ENCODE measurements around the gene IER5L. TPM values are rescaled to one million over a fixed set of nuclear protein-coding genes. Genes with fewer than 3 reads are reported as not detected.
"Not testable (repeated sequence)": the region's sequence is repeated elsewhere in the genome, so short reads cannot be mapped to it uniquely, and the experiment has no call there.

Gene IER5L
- total RNA-seq, 1 donor from 2014 or later = 36.0 TPM

DNA sequence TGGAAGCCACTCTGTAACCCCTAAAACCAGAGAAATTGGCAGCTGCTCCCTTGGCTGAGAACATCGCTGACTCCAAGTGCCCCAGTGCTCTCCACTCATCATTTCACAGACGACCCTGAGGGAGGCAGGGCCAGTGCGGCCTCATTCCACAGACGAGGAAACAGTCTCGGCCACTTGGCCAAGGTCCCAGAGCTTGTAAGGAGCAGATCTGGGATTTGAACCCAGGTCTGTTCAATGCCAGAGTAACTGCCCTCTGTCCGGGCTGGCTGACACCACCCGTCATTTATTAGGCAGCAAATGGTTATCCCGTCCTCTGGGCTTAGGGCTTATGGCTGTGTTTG, 19.9 kb upstream of the IER5L start:
- DNase-seq = no peak
- no peak overlapping the region for H3K27ac Mint-ChIP-seq (ENCODE audit: unreplicated experiment)
- H3K36me3 Mint-ChIP-seq (ENCODE audit: unreplicated experiment) = peaks cover 5% of the 10 kb centered on the region
- H3K4me1 Mint-ChIP-seq (ENCODE audit: low read depth, unreplicated experiment) = peaks cover 3% of the 10 kb centered on the region
- H3K4me3 Mint-ChIP-seq (ENCODE audit: unreplicated experiment) = no peak overlapping the region
- TF ChIP-seq, protein P1, sequence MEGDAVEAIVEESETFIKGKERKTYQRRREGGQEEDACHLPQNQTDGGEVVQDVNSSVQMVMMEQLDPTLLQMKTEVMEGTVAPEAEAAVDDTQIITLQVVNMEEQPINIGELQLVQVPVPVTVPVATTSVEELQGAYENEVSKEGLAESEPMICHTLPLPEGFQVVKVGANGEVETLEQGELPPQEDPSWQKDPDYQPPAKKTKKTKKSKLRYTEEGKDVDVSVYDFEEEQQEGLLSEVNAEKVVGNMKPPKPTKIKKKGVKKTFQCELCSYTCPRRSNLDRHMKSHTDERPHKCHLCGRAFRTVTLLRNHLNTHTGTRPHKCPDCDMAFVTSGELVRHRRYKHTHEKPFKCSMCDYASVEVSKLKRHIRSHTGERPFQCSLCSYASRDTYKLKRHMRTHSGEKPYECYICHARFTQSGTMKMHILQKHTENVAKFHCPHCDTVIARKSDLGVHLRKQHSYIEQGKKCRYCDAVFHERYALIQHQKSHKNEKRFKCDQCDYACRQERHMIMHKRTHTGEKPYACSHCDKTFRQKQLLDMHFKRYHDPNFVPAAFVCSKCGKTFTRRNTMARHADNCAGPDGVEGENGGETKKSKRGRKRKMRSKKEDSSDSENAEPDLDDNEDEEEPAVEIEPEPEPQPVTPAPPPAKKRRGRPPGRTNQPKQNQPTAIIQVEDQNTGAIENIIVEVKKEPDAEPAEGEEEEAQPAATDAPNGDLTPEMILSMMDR (IDR thresholded peaks at IDR 0.05; ENCODE audit: partially characterized antibody, unreplicated experiment) = no peak
- peaks cover 6% of the 10 kb centered on the region for H3K27me3 Mint-ChIP-seq (ENCODE audit: unreplicated experiment)
- H3K9me3 Mint-ChIP-seq (ENCODE audit: unreplicated experiment) = peaks cover 12% of the 10 kb centered on the region

DNA sequence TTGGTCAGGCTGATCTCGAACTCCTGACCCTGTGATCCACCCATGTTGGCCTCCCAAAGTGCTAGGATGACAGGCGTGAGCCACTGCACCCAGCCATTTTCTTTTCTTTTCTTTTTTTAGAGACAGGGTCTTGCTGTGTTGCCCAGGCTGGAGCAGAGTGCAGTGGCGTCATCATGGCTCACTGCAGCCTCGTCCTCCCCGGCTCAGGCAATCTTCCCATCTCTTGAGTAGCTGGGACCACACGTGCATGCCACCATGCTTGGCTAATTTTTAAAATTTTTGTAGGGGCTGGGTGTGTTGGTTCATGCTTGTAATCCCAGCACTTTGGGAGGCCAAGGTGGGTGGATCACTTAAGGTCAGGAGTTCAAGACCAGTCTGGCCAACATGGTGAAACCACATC, 19.0 kb upstream of the IER5L start:
- H3K27me3 Mint-ChIP-seq (ENCODE audit: unreplicated experiment); H3K4me1 Mint-ChIP-seq (ENCODE audit: low read depth, unreplicated experiment); DNase-seq; H3K27ac Mint-ChIP-seq (ENCODE audit: unreplicated experiment); H3K4me3 Mint-ChIP-seq (ENCODE audit: unreplicated experiment): not testable (repeated sequence)
- H3K9me3 Mint-ChIP-seq (ENCODE audit: unreplicated experiment) = peaks cover 16% of the 10 kb centered on the region
- peaks cover 14% of the 10 kb centered on the region for H3K36me3 Mint-ChIP-seq (ENCODE audit: unreplicated experiment)

DNA sequence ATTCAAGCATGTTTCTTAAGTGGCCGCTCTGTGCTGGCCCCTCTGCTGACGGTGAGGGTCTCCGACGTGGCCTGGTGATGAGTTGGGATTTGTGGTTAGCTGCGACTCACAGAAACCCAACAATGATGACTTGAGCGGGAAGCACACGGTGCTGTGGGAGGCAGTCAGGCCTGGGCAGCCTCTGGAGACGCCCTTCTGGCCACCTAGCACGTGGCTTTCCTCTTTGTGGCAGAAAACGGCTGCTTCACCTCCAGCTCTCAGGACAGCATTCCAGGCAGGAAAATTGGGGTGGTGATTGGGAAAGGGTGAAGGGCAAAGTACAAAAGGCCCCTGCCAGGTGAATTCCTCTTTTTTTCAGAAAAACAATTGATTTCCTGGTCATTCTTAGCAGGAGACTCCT, 17.5 kb upstream of the IER5L start:
- H3K4me3 Mint-ChIP-seq (ENCODE audit: unreplicated experiment) = no peak overlapping the region
- peaks cover 14% of the 10 kb centered on the region for H3K9me3 Mint-ChIP-seq (ENCODE audit: unreplicated experiment)
- H3K27me3 Mint-ChIP-seq (ENCODE audit: unreplicated experiment) = peaks cover 7% of the 10 kb centered on the region
- H3K4me1 Mint-ChIP-seq (ENCODE audit: low read depth, unreplicated experiment) = peaks cover 3% of the 10 kb centered on the region
- DNase-seq = no peak
- TF ChIP-seq, protein P1 (IDR thresholded peaks at IDR 0.05; ENCODE audit: partially characterized antibody, unreplicated experiment) = no peak
- no peak overlapping the region for H3K27ac Mint-ChIP-seq (ENCODE audit: unreplicated experiment)
- peaks cover 14% of the 10 kb centered on the region for H3K36me3 Mint-ChIP-seq (ENCODE audit: unreplicated experiment)

DNA sequence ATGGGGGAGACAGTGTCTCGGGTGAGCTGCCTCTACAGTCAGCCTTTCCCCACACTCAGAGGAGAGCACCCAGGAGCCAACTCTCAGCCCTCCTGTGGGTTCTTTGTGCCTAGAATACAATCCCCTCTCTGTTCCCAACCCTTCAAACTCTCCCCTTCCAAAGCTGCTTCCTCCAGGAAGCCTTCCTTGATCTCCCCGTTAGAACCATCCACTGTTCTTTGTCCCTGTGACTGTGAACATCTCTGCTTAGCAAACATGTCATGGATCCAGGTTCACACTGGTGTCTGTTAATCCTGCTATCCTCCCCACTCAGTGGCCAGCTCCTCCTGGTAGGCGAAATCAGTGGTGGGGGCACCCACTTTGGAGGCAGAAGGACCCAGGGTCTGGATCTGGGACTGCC, 16.2 kb upstream of the IER5L start:
- peaks cover 14% of the 10 kb centered on the region for H3K36me3 Mint-ChIP-seq (ENCODE audit: unreplicated experiment)
- H3K9me3 Mint-ChIP-seq (ENCODE audit: unreplicated experiment) = peaks cover 15% of the 10 kb centered on the region
- H3K4me1 Mint-ChIP-seq (ENCODE audit: low read depth, unreplicated experiment) = peaks cover 3% of the 10 kb centered on the region
- no peak overlapping the region for H3K27ac Mint-ChIP-seq (ENCODE audit: unreplicated experiment)
- TF ChIP-seq, protein P1 (IDR thresholded peaks at IDR 0.05; ENCODE audit: partially characterized antibody, unreplicated experiment) = no peak
- no peak overlapping the region for H3K4me3 Mint-ChIP-seq (ENCODE audit: unreplicated experiment)
- peaks cover 4% of the 10 kb centered on the region for H3K27me3 Mint-ChIP-seq (ENCODE audit: unreplicated experiment)
- DNase-seq = no peak

DNA sequence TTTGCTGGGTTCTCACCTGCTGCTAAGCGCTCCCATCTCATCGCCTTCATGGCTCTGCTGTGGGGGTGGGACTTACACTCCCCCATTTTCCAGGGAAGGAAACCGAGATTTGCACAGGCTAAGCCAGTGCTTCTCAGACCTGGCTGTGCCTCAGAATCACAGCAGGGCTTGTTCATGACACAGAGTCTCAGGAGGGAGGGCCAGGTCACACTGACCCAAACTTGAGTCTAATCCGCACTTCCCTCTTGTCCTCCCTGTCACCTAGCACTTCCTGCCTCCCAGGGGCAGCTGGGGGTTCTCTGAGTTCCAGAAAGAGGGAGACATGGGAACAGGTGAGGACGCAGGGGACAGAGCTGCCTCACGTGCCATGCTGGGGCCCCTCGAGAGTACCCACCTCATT, 15.6 kb upstream of the IER5L start:
- Mint-ChIP-seq H3K27ac (ENCODE audit: unreplicated experiment) (no peak overlapping the region), H3K4me3 (ENCODE audit: unreplicated experiment) (no peak overlapping the region), H3K27me3 (ENCODE audit: unreplicated experiment) (peaks cover 4% of the 10 kb centered on the region), H3K4me1 (ENCODE audit: low read depth, unreplicated experiment) (peaks cover 3% of the 10 kb centered on the region), H3K9me3 (ENCODE audit: unreplicated experiment) (peaks cover 15% of the 10 kb centered on the region), H3K36me3 (ENCODE audit: unreplicated experiment) (peaks cover 14% of the 10 kb centered on the region)
- TF ChIP-seq, protein P1 (IDR thresholded peaks at IDR 0.05; ENCODE audit: partially characterized antibody, unreplicated experiment) = no peak
- DNase-seq = no peak

DNA sequence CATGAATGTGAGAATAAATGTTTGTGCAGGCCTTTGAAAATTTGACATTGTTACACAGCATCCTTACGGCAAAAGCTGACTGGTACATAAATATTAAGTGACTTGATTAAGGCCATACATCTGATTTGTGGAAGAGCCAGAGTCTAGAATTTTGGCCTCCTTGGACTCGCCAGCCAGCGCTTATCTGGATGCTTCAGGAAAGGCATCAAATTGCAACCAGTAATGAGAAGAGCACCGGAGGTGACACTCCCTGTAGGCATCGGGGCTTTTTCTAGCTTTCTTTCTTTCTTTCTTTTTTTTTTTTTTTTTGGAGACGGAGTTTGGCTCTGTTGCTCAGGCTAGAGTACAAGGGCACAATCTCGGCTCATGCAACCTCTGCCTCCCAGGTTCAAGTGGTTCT, 13.2 kb upstream of the IER5L start:
- Mint-ChIP-seq H3K4me1 (ENCODE audit: low read depth, unreplicated experiment) (peaks cover 2% of the 10 kb centered on the region), H3K36me3 (ENCODE audit: unreplicated experiment) (peaks cover 14% of the 10 kb centered on the region), H3K4me3 (ENCODE audit: unreplicated experiment) (no peak overlapping the region), H3K9me3 (ENCODE audit: unreplicated experiment) (peaks cover 13% of the 10 kb centered on the region), H3K27ac (ENCODE audit: unreplicated experiment) (no peak overlapping the region), H3K27me3 (ENCODE audit: unreplicated experiment) (peaks cover 3% of the 10 kb centered on the region)
- DNase-seq = no peak
- TF ChIP-seq, protein P1 (IDR thresholded peaks at IDR 0.05; ENCODE audit: partially characterized antibody, unreplicated experiment) = no peak

DNA sequence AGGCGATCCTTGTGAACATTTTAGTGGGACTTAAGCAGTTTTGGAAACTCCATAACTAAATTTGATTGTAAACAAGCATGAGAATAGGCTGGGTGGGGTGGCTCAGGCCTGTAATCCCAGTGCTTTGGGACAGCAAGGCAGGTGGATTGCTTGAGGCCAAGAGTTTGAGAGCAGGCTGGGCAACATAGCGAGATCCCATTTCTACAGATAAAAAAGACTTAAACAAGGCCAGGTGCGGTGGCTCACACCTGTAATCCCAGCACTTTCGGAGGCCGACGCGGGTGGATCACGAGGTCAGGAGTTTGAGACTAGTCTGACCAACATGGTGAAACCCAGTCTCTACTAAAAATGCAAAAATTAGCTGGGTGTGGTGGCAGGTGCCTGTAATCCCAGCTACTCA, 11.9 kb upstream of the IER5L start:
- not testable (repeated sequence) for H3K4me1 Mint-ChIP-seq (ENCODE audit: low read depth, unreplicated experiment); DNase-seq; H3K27ac Mint-ChIP-seq (ENCODE audit: unreplicated experiment); H3K27me3 Mint-ChIP-seq (ENCODE audit: unreplicated experiment); H3K4me3 Mint-ChIP-seq (ENCODE audit: unreplicated experiment)
- H3K9me3 Mint-ChIP-seq (ENCODE audit: unreplicated experiment) = peaks cover 15% of the 10 kb centered on the region
- H3K36me3 Mint-ChIP-seq (ENCODE audit: unreplicated experiment) = peaks cover 14% of the 10 kb centered on the region
